Measurements from ENCODE around the gene BBS4.

The BBS4 gene

DNA sequence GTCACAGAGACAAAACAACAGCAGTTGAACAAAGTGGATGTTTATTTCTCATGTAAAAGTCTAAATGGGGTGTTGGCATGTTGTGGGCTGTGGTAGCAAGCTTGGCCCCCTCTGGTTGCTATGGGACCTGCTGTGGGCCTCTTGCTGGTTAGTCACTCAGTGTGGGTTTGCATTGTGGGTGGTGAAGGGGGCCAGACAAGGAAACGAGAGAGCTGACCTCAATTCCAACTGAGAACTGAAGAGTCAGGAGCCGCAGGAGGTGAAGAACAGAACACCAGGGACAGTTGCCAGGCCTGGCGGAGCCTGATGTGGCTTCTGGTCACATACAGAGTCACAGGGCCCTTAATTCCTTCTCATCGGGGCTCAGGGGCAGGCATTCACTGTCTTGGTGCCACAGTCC lies 99.4 kb downstream of the BBS4 start (continued):
- no peak for TF ChIP-seq GLI2 (tag by site-specific recombination; IDR thresholded peaks at IDR 0.05; ENCODE audit: borderline replicate concordance, low read depth)
- no peak for TF ChIP-seq GLIS2 (tag by site-specific recombination; IDR thresholded peaks at IDR 0.05)
- no peak for TF ChIP-seq ZNF48 (tag by site-specific recombination; IDR thresholded peaks at IDR 0.05)
- TF ChIP-seq TSHZ1 (tag by site-specific recombination; IDR thresholded peaks at IDR 0.05; ENCODE audit: borderline replicate concordance), result no peak
- TF ChIP-seq ZNF571 (tag by site-specific recombination; IDR thresholded peaks at IDR 0.05), result no peak
- no peak for TF ChIP-seq PRDM1 (tag by site-specific recombination; IDR thresholded peaks at IDR 0.05)
- no peak for TF ChIP-seq ZNF274 (IDR thresholded peaks at IDR 0.05; ENCODE audit: low read length)
- no peak for TF ChIP-seq ZNF274 (tag by site-specific recombination; IDR thresholded peaks at IDR 0.05; ENCODE audit: borderline replicate concordance)
- TF ChIP-seq OSR2 (tag by site-specific recombination; IDR thresholded peaks at IDR 0.05), result no peak
- TF ChIP-seq KLF8 (tag by site-specific recombination; IDR thresholded peaks at IDR 0.05), result no peak
- no peak for TF ChIP-seq ZNF248 (tag by site-specific recombination; IDR thresholded peaks at IDR 0.05)
- no peak for TF ChIP-seq ZNF692 (tag by site-specific recombination; IDR thresholded peaks at IDR 0.05)
- TF ChIP-seq ZBTB20 (tag by site-specific recombination; IDR thresholded peaks at IDR 0.05), result peak; percentile 74
- TF ChIP-seq EGR2 (tag by site-specific recombination; IDR thresholded peaks at IDR 0.05; ENCODE audit: low read depth), result peak; percentile 88
- no peak for TF ChIP-seq ZNF416 (tag by site-specific recombination; IDR thresholded peaks at IDR 0.05)
- TF ChIP-seq ZSCAN4 (tag by site-specific recombination; IDR thresholded peaks at IDR 0.05), result no peak

DNA sequence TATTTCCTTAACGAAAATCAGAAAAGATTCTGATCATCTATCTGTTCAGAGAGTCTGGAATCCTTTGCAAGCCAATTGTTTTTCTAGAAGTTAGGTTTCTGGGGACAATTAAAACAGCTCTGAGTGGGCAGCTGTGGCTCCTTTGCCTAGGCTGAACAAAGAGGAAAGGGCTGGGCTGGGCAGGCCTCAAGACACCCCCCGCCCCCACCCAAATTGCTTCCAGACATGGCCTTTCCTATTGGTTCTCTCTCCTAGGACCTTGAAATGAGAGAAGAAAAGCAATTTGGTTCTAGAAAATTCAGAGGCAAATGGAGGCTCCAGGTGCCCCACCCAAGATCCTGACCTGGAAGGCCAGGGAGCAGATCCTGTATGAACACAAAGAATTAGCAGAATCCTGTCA lies 99.8 kb downstream of the BBS4 start:
- Histone ChIP-seq H3K4me3 (ENCODE audit: low read depth, low read length) (no peak overlapping the region), H3K36me3 (ENCODE audit: control insufficient read depth in 2 of 2, insufficient read depth in 1 of 2, low read length in 2 of 2) (peaks cover 0 to 7% of the 10 kb centered on the region in 2 experiments; a peak in 1 of 3 replicates), H3K27ac (ENCODE audit: extremely low read depth, low read depth, low read length) (no peak overlapping the region), H3K4me1 (ENCODE audit: control insufficient read depth, insufficient read depth, low read length) (no peaks in the 10 kb centered on the region), H3K9me3 (ENCODE audit: control insufficient read depth, insufficient read depth, low read depth, low read length) (no peaks in the 10 kb centered on the region)
- TF ChIP-seq YY2 (tag by site-specific recombination; IDR thresholded peaks at IDR 0.05) (no peak), ZSCAN4 (tag by site-specific recombination; IDR thresholded peaks at IDR 0.05) (no peak), ZNF747 (tag by site-specific recombination; IDR thresholded peaks at IDR 0.05) (no peak), ZNF366 (tag by site-specific recombination; conservative IDR thresholded peaks at IDR 0.05) (no peak), GLIS1 (tag by site-specific recombination; IDR thresholded peaks at IDR 0.05) (no peak), REPIN1 (tag by site-specific recombination; IDR thresholded peaks at IDR 0.05; ENCODE audit: low read depth) (no peak), HOXC10 (CRISPR knock-in tag; IDR thresholded peaks at IDR 0.05) (no peak), ZNF777 (tag by site-specific recombination; IDR thresholded peaks at IDR 0.05; ENCODE audit: borderline replicate concordance) (no peak), ZNF214 (tag by site-specific recombination; IDR thresholded peaks at IDR 0.05; ENCODE audit: borderline replicate concordance) (no peak), ZNF692 (tag by site-specific recombination; IDR thresholded peaks at IDR 0.05) (no peak), ZNF274 (IDR thresholded peaks at IDR 0.05; ENCODE audit: low read length) (no peak), ZNF274 (tag by site-specific recombination; IDR thresholded peaks at IDR 0.05; ENCODE audit: borderline replicate concordance) (no peak)
- TF ChIP-seq, protein P1, sequence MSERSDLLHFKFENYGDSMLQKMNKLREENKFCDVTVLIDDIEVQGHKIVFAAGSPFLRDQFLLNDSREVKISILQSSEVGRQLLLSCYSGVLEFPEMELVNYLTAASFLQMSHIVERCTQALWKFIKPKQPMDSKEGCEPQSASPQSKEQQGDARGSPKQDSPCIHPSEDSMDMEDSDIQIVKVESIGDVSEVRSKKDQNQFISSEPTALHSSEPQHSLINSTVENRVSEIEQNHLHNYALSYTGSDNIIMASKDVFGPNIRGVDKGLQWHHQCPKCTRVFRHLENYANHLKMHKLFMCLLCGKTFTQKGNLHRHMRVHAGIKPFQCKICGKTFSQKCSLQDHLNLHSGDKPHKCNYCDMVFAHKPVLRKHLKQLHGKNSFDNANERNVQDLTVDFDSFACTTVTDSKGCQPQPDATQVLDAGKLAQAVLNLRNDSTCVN (tag by site-specific recombination; optimal IDR thresholded peaks at IDR 0.05), result no peak
- CTCF ChIA-PET, result interaction anchor here (0.5 to 3.4 kb wide), 6 partner anchors 9 to 1088 kb away, joined by 3 to 18 read pairs (median 3); no protein-coding TSS in a partner anchor
- POLR2A ChIA-PET, result no interaction called here
